ENCODE measurements around the gene HNRNPUL1.

HNRNPUL1 gene

GRCh38 chr19:41304706-41305483, 40.7 kb downstream of the HNRNPUL1 start:
- H3K27ac ChIP-seq = no peak overlapping the region
- no peak overlapping the region for H3K4me3 ChIP-seq (ENCODE audit: low read depth, low read length)
- in situ Hi-C loops (cut with HindIII; ENCODE audit: low pct_ligation_motif_present, low sequenced_read_pairs) = no loop called here
- H3K36me3 ChIP-seq (replicated peaks) = peaks cover 71% of the 10 kb centered on the region
- H3K27me3 ChIP-seq (replicated peaks) = no peaks in the 10 kb centered on the region
- no peak for DNase-seq
- TF ChIP-seq CTCF (IDR thresholded peaks at IDR 0.05; ENCODE audit: low read depth, low read length, missing control alignments) = no peak

GRCh38 chr19:41305927-41306793, 42.0 kb downstream of the HNRNPUL1 start:
- no peak for TF ChIP-seq CTCF (IDR thresholded peaks at IDR 0.05; ENCODE audit: low read depth, low read length, missing control alignments)
- in situ Hi-C loops (cut with HindIII; ENCODE audit: low pct_ligation_motif_present, low sequenced_read_pairs) = no loop called here
- no peak overlapping the region for H3K4me3 ChIP-seq (ENCODE audit: low read depth, low read length)
- no peaks in the 10 kb centered on the region for H3K27me3 ChIP-seq (replicated peaks)
- H3K36me3 ChIP-seq (replicated peaks) = peaks cover 61% of the 10 kb centered on the region
- no peak for DNase-seq
- no peak overlapping the region for H3K27ac ChIP-seq

- no peak overlapping the region for H3K27ac ChIP-seq
- peaks cover 51% of the 10 kb centered on the region for H3K36me3 ChIP-seq (replicated peaks)
- H3K4me3 ChIP-seq (ENCODE audit: low read depth, low read length) = no peak overlapping the region
- in situ Hi-C loops (cut with HindIII; ENCODE audit: low pct_ligation_motif_present, low sequenced_read_pairs) = no loop called here
- DNase-seq = no peak
- TF ChIP-seq CTCF (IDR thresholded peaks at IDR 0.05; ENCODE audit: low read depth, low read length, missing control alignments) = no peak
- no peaks in the 10 kb centered on the region for H3K27me3 ChIP-seq (replicated peaks)
Observed at GRCh38 chr19:41307090-41307875, 43.1 kb downstream of the HNRNPUL1 start.

- H3K4me3 ChIP-seq (ENCODE audit: low read depth, low read length) = no peak overlapping the region
- in situ Hi-C loops (cut with HindIII; ENCODE audit: low pct_ligation_motif_present, low sequenced_read_pairs) = no loop called here
Observed at GRCh38 chr19:41307954-41308449, 43.8 kb downstream of the HNRNPUL1 start.

More at GRCh38 chr19:41307954-41308449, 43.8 kb downstream of the HNRNPUL1 start:
- H3K27me3 ChIP-seq (replicated peaks) = no peaks in the 10 kb centered on the region
- DNase-seq = no peak
- peaks cover 44% of the 10 kb centered on the region for H3K36me3 ChIP-seq (replicated peaks)
- H3K27ac ChIP-seq = peak overlapping the region; percentile 46
- TF ChIP-seq CTCF (IDR thresholded peaks at IDR 0.05; ENCODE audit: low read depth, low read length, missing control alignments) = no peak
